Vein endothelial cell (primary cell): ENCODE data around the gene CD55. TPM values are rescaled to one million over a fixed set of nuclear protein-coding genes. Genes with fewer than 3 reads are reported as not detected.

Experiments used
- total RNA-seq: library from RNA; depleted of rRNA; stranded (reverse); fragments of >200 nt; gene quantifications from 2 replicates; pipeline ENCODE4 v1.2.3, GENCODE V29; 2012

The CD55 gene
- 161 and 223 TPM in 2 replicates for total RNA-seq

GRCh38 chr1:207321079-207321789 lies at the start of gene CD55:
TSS of gene CD55 (plus strand) at chr1:207321678. CDS start at chr1:207321766, 88 bp downstream.

Other genes starting within 250 kb of the CD55 start
- 0.10 TPM in 1 of 2 replicates, not detected in the other for gene C4BPB, start 232.8 kb upstream of the CD55 start, total RNA-seq
- not detected in 2 replicates for gene C4BPA, start 217.4 kb upstream of the CD55 start, total RNA-seq
- gene CR2, start 132.7 kb downstream of the CD55 start, total RNA-seq: not detected in 2 replicates
- gene CR1, start 174.5 kb downstream of the CD55 start, total RNA-seq: not detected in 2 replicates